HUDEP-2 (cell line): ENCODE measurements around the gene NDUFC1.

Source experiments
- DNase-seq, 76 experiments: peaks; one replicate each; lab custom pipeline; 2025; ENCODE audit not compliant: unreplicated experiment in 76 of 76; lab: John Stamatoyannopoulos, UW

NDUFC1 gene

GRCh38 chr4:139300431-139301112 is 1.7 kb downstream of the NDUFC1 start:
- peak in 23 of 76 experiments; percentile 3 to 78 (median 40) for DNase-seq

- no peak for DNase-seq
These were observed 2.7 kb downstream of the NDUFC1 start for GRCh38 chr4:139299536-139299935.

- DNase-seq = no peak
These were observed 5.3 kb downstream of the NDUFC1 start for GRCh38 chr4:139297001-139297410.

- DNase-seq = no peak
These were observed 6.4 kb downstream of the NDUFC1 start for GRCh38 chr4:139295942-139296299.

- DNase-seq = peak in 75 of 76 experiments; percentile 59 to 97 (median 90)
These were observed 6.9 kb downstream of the NDUFC1 start for GRCh38 chr4:139295206-139295941.

GRCh38 chr4:139286186-139286698 is 16.0 kb downstream of the NDUFC1 start:
- no peak for DNase-seq

GRCh38 chr4:139282721-139283075 is 19.6 kb downstream of the NDUFC1 start:
- no peak for DNase-seq

- no peak for DNase-seq
These were observed 20.1 kb downstream of the NDUFC1 start for GRCh38 chr4:139282065-139282720.

GRCh38 chr4:139279760-139280620 is 22.3 kb downstream of the NDUFC1 start, which contains the start of gene MGARP:
MGARP (minus strand) TSS chr4:139280225; CDS start chr4:139280158, 67 bp downstream.
- DNase-seq = peak in 2 of 76 experiments; percentile 2 to 8

- DNase-seq = peak in 1 of 76 experiments; percentile 1
These were observed 23.1 kb downstream of the NDUFC1 start for GRCh38 chr4:139278912-139279759.

- DNase-seq = no peak
These were observed 23.8 kb downstream of the NDUFC1 start for GRCh38 chr4:139278485-139278884.

- DNase-seq = no peak
These were observed 27.0 kb downstream of the NDUFC1 start for GRCh38 chr4:139275281-139275735.

GRCh38 chr4:139274790-139275189 is 27.5 kb downstream of the NDUFC1 start:
- DNase-seq = no peak

GRCh38 chr4:139273835-139274234 is 28.4 kb downstream of the NDUFC1 start:
- DNase-seq = no peak

GRCh38 chr4:139267301-139267700 is 35.0 kb downstream of the NDUFC1 start:
- DNase-seq = no peak

GRCh38 chr4:139266583-139267257 is 35.6 kb downstream of the NDUFC1 start:
- peak in 68 of 76 experiments; percentile 4 to 74 (median 40) for DNase-seq

- DNase-seq = no peak
These were observed 36.1 kb downstream of the NDUFC1 start for GRCh38 chr4:139266208-139266582.

- no peak for DNase-seq
These were observed 36.6 kb downstream of the NDUFC1 start for GRCh38 chr4:139265654-139266053.

- no peak for DNase-seq
These were observed 45.9 kb downstream of the NDUFC1 start for GRCh38 chr4:139256349-139256748.
